DOHH2 (cell line): ENCODE results near the gene PLPP3.

Experiments
- H3F3A ChIP-seq: fragments of 200-600 bp; sonication (generic), shearing (Covaris generic); 2 replicates; pipeline ENCODE4 v1.6.0; 2016; ENCODE audit warnings: antibody characterized with exemption, mild to moderate bottlenecking; ENCODE audit not compliant: control insufficient read depth, insufficient read depth
- H3K27ac ChIP-seq: fragments of 200-600 bp; sonication (generic); 2 replicates; pipeline ENCODE4 v1.5.1; 2014; ENCODE audit warnings: low read depth, mild to moderate bottlenecking, low read length, moderate library complexity
- H3K27me3 ChIP-seq: fragments of 200-600 bp; sonication (generic); 2 replicates; pipeline ENCODE4 v1.6.1; 2014; ENCODE audit warnings: mild to moderate bottlenecking, low read length, mixed read lengths; ENCODE audit not compliant: control insufficient read depth
- H3K36me3 ChIP-seq: fragments of 200-600 bp; sonication (generic); 2 replicates; pipeline ENCODE4 v1.6.1; 2014; ENCODE audit warnings: mild to moderate bottlenecking, low read length, moderate library complexity, mixed read lengths; ENCODE audit not compliant: control insufficient read depth
- H3K4me1 ChIP-seq: fragments of 200-600 bp; sonication (generic); 2 replicates; pipeline ENCODE4 v1.6.1; 2014; ENCODE audit warnings: mild to moderate bottlenecking, low read length, mixed read lengths; ENCODE audit not compliant: control insufficient read depth
- H3K4me2 ChIP-seq: fragments of 200-600 bp; sonication (generic); 2 replicates; pipeline ENCODE4 v1.6.0; 2014; ENCODE audit warnings: mild to moderate bottlenecking, low read length, moderate library complexity
- H3K4me3 ChIP-seq: fragments of 200-600 bp; sonication (generic); 2 replicates; pipeline ENCODE4 v1.5.1; 2014; ENCODE audit warnings: mild to moderate bottlenecking, low read length, mixed read lengths
- H3K79me2 ChIP-seq: fragments of 200-600 bp; sonication (generic); 2 replicates; pipeline ENCODE4 v1.6.1; 2014; ENCODE audit warnings: mild to moderate bottlenecking, low read length, mixed read lengths; ENCODE audit not compliant: control insufficient read depth
- H3K9me2 ChIP-seq: fragments of 200-600 bp; sonication (generic); replicated peaks from 2 replicates; pipeline ENCODE4 v1.6.1; 2014; ENCODE audit warnings: mild to moderate bottlenecking, low read length, mixed read lengths; ENCODE audit not compliant: control insufficient read depth
- H3K9me3 ChIP-seq: fragments of 200-600 bp; sonication (generic); 2 replicates; pipeline ENCODE4 v1.6.1; 2014; ENCODE audit warnings: antibody characterized with exemption, low read length, mixed read lengths; ENCODE audit not compliant: control insufficient read depth, insufficient read depth
- H4K20me1 ChIP-seq: fragments of 200-600 bp; sonication (generic); 2 replicates; pipeline ENCODE4 v1.6.0; 2014; ENCODE audit warnings: low read depth, mild to moderate bottlenecking, antibody characterized with exemption, low read length, moderate library complexity; ENCODE audit not compliant: control insufficient read depth, insufficient read depth
- EZH2phosphoT487 ChIP-seq: fragments of 200-600 bp; sonication (generic); IDR thresholded peaks from 2 replicates; pipeline ENCODE4 v1.6.1; 2017; ENCODE audit warnings: borderline replicate concordance, mild to moderate bottlenecking, antibody characterized with exemption, low read length, moderate library complexity, mixed read lengths
- TF ChIP-seq, protein P1 (sequence below): fragments of 200-600 bp; sonication (generic); IDR thresholded peaks from one replicate; pipeline ENCODE4 v1.5.1; 2014; ENCODE audit warnings: antibody characterized with exemption, mild to moderate bottlenecking, low read depth, low read length; ENCODE audit not compliant: poor library complexity, severe bottlenecking

Gene PLPP3

GRCh38 chr1:56478734-56479133 lies 100.6 kb downstream of the PLPP3 start:
- Histone ChIP-seq H3K27me3 (peaks cover 33% of the 10 kb centered on the region), H3K27ac (no peak overlapping the region), H4K20me1 (no peaks in the 10 kb centered on the region), H3K9me3 (no peaks in the 10 kb centered on the region), H3K4me2 (no peak overlapping the region), H3K9me2 (no peaks in the 10 kb centered on the region), H3K79me2 (no peaks in the 10 kb centered on the region), H3K36me3 (no peaks in the 10 kb centered on the region), H3K4me1 (no peaks in the 10 kb centered on the region), H3K4me3 (no peak overlapping the region), H3F3A (no peaks in the 10 kb centered on the region)
- TF ChIP-seq EZH2phosphoT487, result no peak
- TF ChIP-seq, protein P1, sequence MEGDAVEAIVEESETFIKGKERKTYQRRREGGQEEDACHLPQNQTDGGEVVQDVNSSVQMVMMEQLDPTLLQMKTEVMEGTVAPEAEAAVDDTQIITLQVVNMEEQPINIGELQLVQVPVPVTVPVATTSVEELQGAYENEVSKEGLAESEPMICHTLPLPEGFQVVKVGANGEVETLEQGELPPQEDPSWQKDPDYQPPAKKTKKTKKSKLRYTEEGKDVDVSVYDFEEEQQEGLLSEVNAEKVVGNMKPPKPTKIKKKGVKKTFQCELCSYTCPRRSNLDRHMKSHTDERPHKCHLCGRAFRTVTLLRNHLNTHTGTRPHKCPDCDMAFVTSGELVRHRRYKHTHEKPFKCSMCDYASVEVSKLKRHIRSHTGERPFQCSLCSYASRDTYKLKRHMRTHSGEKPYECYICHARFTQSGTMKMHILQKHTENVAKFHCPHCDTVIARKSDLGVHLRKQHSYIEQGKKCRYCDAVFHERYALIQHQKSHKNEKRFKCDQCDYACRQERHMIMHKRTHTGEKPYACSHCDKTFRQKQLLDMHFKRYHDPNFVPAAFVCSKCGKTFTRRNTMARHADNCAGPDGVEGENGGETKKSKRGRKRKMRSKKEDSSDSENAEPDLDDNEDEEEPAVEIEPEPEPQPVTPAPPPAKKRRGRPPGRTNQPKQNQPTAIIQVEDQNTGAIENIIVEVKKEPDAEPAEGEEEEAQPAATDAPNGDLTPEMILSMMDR, result no peak

DNA sequence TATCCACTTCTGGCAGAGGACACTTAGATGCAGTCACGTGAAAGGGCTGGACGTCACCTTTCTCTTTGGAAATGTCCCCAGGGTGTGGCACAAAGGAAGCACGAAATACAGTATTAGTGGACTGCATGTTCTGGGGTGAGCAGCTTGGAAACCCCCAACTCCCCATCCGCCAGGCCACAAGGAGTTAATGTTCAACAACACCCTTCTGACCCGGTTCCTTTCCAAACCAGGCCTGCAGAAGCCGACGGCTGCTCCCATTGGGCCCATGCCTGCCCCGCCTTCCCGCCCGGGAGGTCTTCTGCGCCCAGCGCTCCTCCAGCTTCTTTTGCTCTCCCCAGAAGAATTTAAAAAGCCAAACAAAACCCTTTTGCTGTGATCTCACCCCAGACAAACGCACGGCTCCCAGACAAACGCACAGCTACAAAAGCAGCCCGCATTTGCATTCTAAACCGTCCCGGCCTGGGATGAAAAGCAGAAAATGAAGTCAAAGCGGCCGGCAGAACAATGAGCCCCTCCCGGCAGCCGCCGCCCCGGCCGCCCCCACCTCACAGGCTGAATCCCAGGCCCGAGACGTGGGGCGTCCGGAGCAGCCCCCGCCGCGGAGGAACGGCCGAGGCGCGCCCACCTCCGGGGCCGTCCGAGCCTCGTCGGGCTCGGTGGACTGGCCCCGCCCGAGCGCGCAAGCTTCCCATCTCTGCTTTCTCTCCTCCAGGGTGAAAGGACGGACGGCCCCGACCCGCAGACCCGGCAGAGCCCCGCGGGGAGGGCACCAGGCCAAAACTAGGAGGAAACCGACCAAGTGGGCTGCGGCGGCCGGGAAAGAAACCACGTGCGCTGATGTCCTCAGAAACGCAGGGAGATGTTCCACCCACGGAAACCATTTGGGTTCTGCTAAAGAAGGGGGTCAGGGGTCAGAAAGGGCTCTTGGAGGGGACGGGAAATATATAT lies 101.9 kb downstream of the PLPP3 start:
- Histone ChIP-seq H3K9me3 (no peaks in the 10 kb centered on the region), H3K27ac (no peak overlapping the region), H3F3A (no peaks in the 10 kb centered on the region), H3K4me1 (peaks cover 8% of the 10 kb centered on the region), H3K4me2 (peak overlapping the region; percentile 43), H3K36me3 (no peaks in the 10 kb centered on the region), H3K79me2 (no peaks in the 10 kb centered on the region), H3K27me3 (peaks cover 39% of the 10 kb centered on the region), H4K20me1 (no peaks in the 10 kb centered on the region), H3K9me2 (no peaks in the 10 kb centered on the region), H3K4me3 (peak overlapping the region; percentile 29; the same call in 1 of the 2 replicates)
- peak; percentile 87; the same call in 1 of the 2 replicates for TF ChIP-seq EZH2phosphoT487
- TF ChIP-seq, protein P1, result no peak

DNA sequence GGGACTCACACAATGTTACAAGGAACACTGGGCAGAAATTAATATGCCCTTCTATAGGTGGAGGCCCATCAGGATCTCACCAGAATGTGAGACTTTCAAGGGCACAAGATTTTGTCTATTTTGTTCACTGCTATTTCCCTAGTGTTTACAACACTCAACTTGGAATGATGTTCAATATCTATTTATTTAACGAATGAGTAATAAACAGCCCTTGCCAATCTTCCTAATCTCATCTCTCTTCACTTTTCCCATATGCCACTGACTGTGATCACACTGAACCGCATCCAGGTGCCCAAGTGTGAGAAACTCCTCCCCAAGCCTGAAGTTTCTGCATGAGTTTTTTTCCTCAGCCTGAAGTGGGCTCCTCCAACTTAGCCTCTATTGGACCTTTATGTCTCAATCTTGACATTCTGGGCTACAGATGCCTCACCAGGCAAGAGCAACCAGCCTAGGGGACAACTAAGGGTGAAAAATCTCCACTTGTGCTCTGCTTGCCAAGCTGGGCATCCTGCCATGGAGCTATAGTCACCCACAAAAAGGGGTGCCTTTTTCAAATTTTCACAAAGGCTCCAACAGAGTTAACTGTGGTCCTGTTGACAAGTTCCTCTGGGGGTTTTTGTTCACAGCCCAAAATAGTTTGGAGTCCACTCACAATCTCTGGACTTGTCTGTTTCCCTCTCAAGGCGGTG lies 105.6 kb downstream of the PLPP3 start:
- H3K9me2 ChIP-seq, result no peaks in the 10 kb centered on the region
- H3K79me2 ChIP-seq, result no peaks in the 10 kb centered on the region
- H3K4me2 ChIP-seq, result no peak overlapping the region
- H3K27ac ChIP-seq, result no peak overlapping the region
- H3K9me3 ChIP-seq, result no peaks in the 10 kb centered on the region
- no peaks in the 10 kb centered on the region for H3F3A ChIP-seq
- TF ChIP-seq, protein P1, result no peak
- TF ChIP-seq EZH2phosphoT487, result no peak
- peaks cover 37% of the 10 kb centered on the region for H3K27me3 ChIP-seq
- H3K4me3 ChIP-seq, result no peak overlapping the region
- peaks cover 13% of the 10 kb centered on the region for H3K4me1 ChIP-seq
- no peaks in the 10 kb centered on the region for H3K36me3 ChIP-seq
- H4K20me1 ChIP-seq, result no peaks in the 10 kb centered on the region
